HepG2 (cell line): Measurements from ENCODE around the gene PDILT. TPM values are rescaled to one million over a fixed set of nuclear protein-coding genes. Genes with fewer than 3 reads are reported as not detected.
A peak's percentile ranks its signal among the peaks of the same experiment; 100 is the strongest.

Experiments
- AHR ChIP-seq: IDR thresholded peaks from 2 replicates; pipeline ENCODE4 v1.6.1; 2018; ENCODE audit warnings: missing genetic modification reagents, missing compliant biosample characterization
- GATAD1 ChIP-seq: IDR thresholded peaks from 2 replicates; pipeline ENCODE4 v1.6.1; 2016; ENCODE audit warnings: missing genetic modification reagents, missing compliant biosample characterization
- HIC2 ChIP-seq: sonication (generic); formaldehyde crosslinking; IDR thresholded peaks from 2 replicates; pipeline ENCODE4 v1.9.0; 2022; ENCODE audit warnings: low read depth, missing genetic modification reagents
- HMG20B ChIP-seq: conservative IDR thresholded peaks from 2 replicates; pipeline ENCODE4 v1.6.1; 2016; ENCODE audit warnings: missing genetic modification reagents, missing compliant biosample characterization
- IRX3 ChIP-seq: sonication (generic); formaldehyde crosslinking; IDR thresholded peaks from 2 replicates; pipeline ENCODE4 v1.8.1; 2023; ENCODE audit warnings: mild to moderate bottlenecking, low read depth, missing genetic modification reagents, borderline replicate concordance
- PCBP1 ChIP-seq: fragments of 200-400 bp; formaldehyde crosslinking; IDR thresholded peaks from 2 replicates; pipeline ENCODE4 v1.6.1; 2017; ENCODE audit warnings: mild to moderate bottlenecking, low read depth, low read length, borderline replicate concordance
- POLR2A ChIP-seq, 2 experiments: IDR thresholded peaks; 2 replicates each; pipeline ENCODE4 v1.6.1; 2011; ENCODE audit warnings: low read depth in 2 of 2, low read length in 2 of 2, mild to moderate bottlenecking in 1 of 2, moderate library complexity in 1 of 2; ENCODE audit not compliant: insufficient read depth in 1 of 2
- RCOR2 ChIP-seq: IDR thresholded peaks from 2 replicates; pipeline ENCODE4 v1.6.1; 2016; ENCODE audit warnings: missing biosample characterization, missing genetic modification reagents
- RERE ChIP-seq: IDR thresholded peaks from 2 replicates; pipeline ENCODE4 v1.6.1; 2016; ENCODE audit warnings: low read depth, missing genetic modification reagents, missing compliant biosample characterization
- RFX1 ChIP-seq: fragments of 450-650 bp; IDR thresholded peaks from 2 replicates; pipeline ENCODE4 v1.6.1; 2017
- SMAD9 ChIP-seq: sonication (generic); formaldehyde crosslinking; IDR thresholded peaks from 2 replicates; pipeline ENCODE4 v1.5.1; 2020; ENCODE audit warnings: mild to moderate bottlenecking, missing genetic modification reagents
- ZBTB49 ChIP-seq: sonication (generic); formaldehyde crosslinking; IDR thresholded peaks from 2 replicates; pipeline ENCODE4 v1.4.0; 2020; ENCODE audit warnings: missing genetic modification reagents, borderline replicate concordance
- ZFP82 ChIP-seq: sonication (generic); formaldehyde crosslinking; IDR thresholded peaks from 2 replicates; pipeline ENCODE4 v1.5.1; 2020; ENCODE audit warnings: mild to moderate bottlenecking, missing genetic modification reagents, borderline replicate concordance
- ZMYM3 ChIP-seq: sonication (generic); formaldehyde crosslinking; IDR thresholded peaks from 2 replicates; pipeline ENCODE4 v1.5.1; 2020; ENCODE audit warnings: mild to moderate bottlenecking, missing genetic modification reagents
- ZNF230 ChIP-seq: sonication (generic); formaldehyde crosslinking; IDR thresholded peaks from 2 replicates; pipeline ENCODE4 v1.4.0; 2020; ENCODE audit warnings: mild to moderate bottlenecking, missing genetic modification reagents
- ZNF687 ChIP-seq: sonication (generic); formaldehyde crosslinking; IDR thresholded peaks from 2 replicates; pipeline ENCODE4 v1.5.1; 2020; ENCODE audit warnings: mild to moderate bottlenecking, missing genetic modification reagents, moderate library complexity
- ZNF746 ChIP-seq: sonication (generic); formaldehyde crosslinking; IDR thresholded peaks from 2 replicates; pipeline ENCODE4 v1.8.0; 2022; ENCODE audit warnings: mild to moderate bottlenecking, missing genetic modification reagents
- polyA plus RNA-seq, 8 experiments: library from polyadenylated mRNA; depleted of rRNA in 3 of 8; stranded (reverse) in 7 of 8; unstranded in 1 of 8; fragments of >200 nt; fragmentation: Illumina TruSeq in 4 of 8; extraction: Trizol in 4 of 8; gene quantifications; 2 replicates each; pipeline versions ENCODE4 v1.2.1 to v1.2.3, GENCODE V29; 2011 to 2016; ENCODE audit warnings: low read depth in 4 of 8, missing spikeins in 1 of 8, mixed read lengths in 1 of 8; ENCODE audit not compliant: insufficient read depth in 1 of 8
- total RNA-seq, 5 experiments: library from RNA; depleted of rRNA; stranded (reverse); fragments of >200 nt; fragmentation: Illumina TruSeq; extraction: Trizol; gene quantifications; 2 replicates each; pipeline ENCODE4 v1.2.3, GENCODE V29; 2016; ENCODE audit warnings: low read depth in 1 of 5

Gene PDILT
- total and polyA plus RNA-seq, 2 of the 13 experiments (the other 11 are each of a cell fraction or from before 2014, with no cell fraction given): not detected

GRCh38 chr16:20397468-20398074, 7.0 kb downstream of the PDILT start (continued):
- TF ChIP-seq HIC2 (peak; percentile 16; the same call in 1 of the 2 replicates), ZFP82 (CRISPR knock-in tag) (no peak), RFX1 (no peak), RERE (no peak), ZMYM3 (CRISPR knock-in tag) (peak; percentile 78), ZNF746 (CRISPR knock-in tag) (no peak), AHR (CRISPR knock-in tag) (no peak), ZBTB49 (no peak), ZNF687 (peak; percentile 74), PCBP1 (no peak), ZNF230 (CRISPR knock-in tag) (no peak), IRX3 (no peak), GATAD1 (CRISPR knock-in tag) (0 out of 2 replicates have a peak, but pooled peaks have one; percentile 29), SMAD9 (no peak), POLR2A (IDR thresholded peaks at IDR 0.05; ENCODE audit: insufficient read depth in 1 of 2, low read depth in 2 of 2, low read length in 2 of 2) (0 out of 4 replicates have a peak, but pooled peaks of 1 of the 2 experiments have one; percentile 34), RCOR2 (CRISPR knock-in tag) (peak; percentile 85), HMG20B (no peak)
